K562 (cell line): ENCODE measurements around the gene DDX50. TPM values are rescaled to one million over a fixed set of nuclear protein-coding genes. Genes with fewer than 3 reads are reported as not detected.
A peak's percentile ranks its signal among the peaks of the same experiment; 100 is the strongest.

Experiments
- AFF1 ChIP-seq, 2 experiments: fragments of 450-650 bp; IDR thresholded peaks; 2 replicates each; pipeline ENCODE4 v1.6.1; 2018; ENCODE audit warnings: mild to moderate bottlenecking in 2 of 2, low read depth in 1 of 2; ENCODE audit not compliant: partially characterized antibody in 2 of 2
- CCNT2 ChIP-seq: IDR thresholded peaks from 2 replicates; pipeline ENCODE4 v1.6.1; 2011; ENCODE audit warnings: borderline replicate concordance, low read depth, mild to moderate bottlenecking, moderate library complexity, mixed read lengths, low read length; ENCODE audit not compliant: insufficient read length; ENCODE audit errors: extremely low read depth
- JUNB ChIP-seq: fragments of 450-650 bp; formaldehyde crosslinking; conservative IDR thresholded peaks from 2 replicates; pipeline ENCODE4 v1.4.0; 2020; ENCODE audit warnings: mild to moderate bottlenecking
- RBFOX2 ChIP-seq: fragments of 200-400 bp; formaldehyde crosslinking; IDR thresholded peaks from 2 replicates; pipeline ENCODE4 v1.6.1; 2017; ENCODE audit warnings: low read depth, mild to moderate bottlenecking, low read length, moderate library complexity
- RFX1 ChIP-seq: fragments of 450-650 bp; IDR thresholded peaks from 2 replicates; pipeline ENCODE4 v1.6.1; 2016; ENCODE audit warnings: mild to moderate bottlenecking, moderate library complexity
- TARDBP ChIP-seq: fragments of 450-650 bp; IDR thresholded peaks from 2 replicates; pipeline ENCODE4 v1.6.1; 2016
- ZNF239 ChIP-seq: fragments of 250-450 bp; sonication (Bioruptor Pico); IDR thresholded peaks from 2 replicates; pipeline ENCODE4 v1.4.0; 2020; ENCODE audit warnings: mild to moderate bottlenecking
- ZNF780A ChIP-seq: fragments of 250-450 bp; sonication (Bioruptor Pico); IDR thresholded peaks from 2 replicates; pipeline ENCODE4 v1.5.0; 2021; ENCODE audit warnings: mild to moderate bottlenecking
- polyA plus RNA-seq, 8 experiments: library from polyadenylated mRNA; depleted of rRNA in 4 of 8; stranded (reverse) in 5 of 8; unstranded in 3 of 8; fragments of >200 nt; fragmentation: Nextera tagmentation in 2 of 8; fragmentation: Illumina TruSeq in 1 of 8; extraction: Ambion mirVana in 2 of 8; extraction: Trizol in 1 of 8; gene quantifications; 2 replicates each; pipeline versions ENCODE4 v1.2.1 to v1.2.3, GENCODE V29; 2011 to 2014; ENCODE audit warnings: inconsistent platforms in 1 of 8, missing spikeins in 1 of 8
- total RNA-seq, 7 experiments: library from RNA; depleted of rRNA in 6 of 7; stranded (reverse); fragments of >200 nt in 6 of 7; fragmentation: Illumina TruSeq in 2 of 7; extraction: Trizol in 2 of 7; gene quantifications; 2 replicates each; pipeline versions ENCODE4 v1.2.1 to v1.2.3, GENCODE V29; 2011 to 2021; ENCODE audit warnings: low replicate concordance in 1 of 7
- TF ChIP-seq, protein P1 (sequence below): fragments of 200-600 bp; sonication (generic); IDR thresholded peaks from one replicate; pipeline ENCODE4 v1.6.1; 2012; ENCODE audit warnings: mild to moderate bottlenecking, low read depth, low read length, inconsistent platforms
- TF ChIP-seq, protein P2 (sequence below): fragments of 200-800 bp; sonication (Bioruptor generic); IDR thresholded peaks from 2 replicates; pipeline ENCODE4 v1.6.1; 2017; ENCODE audit warnings: missing genetic modification characterization, missing compliant biosample characterization

DDX50 gene
- total and polyA plus RNA-seq, 9 of the 15 experiments (the other 6 are each of a cell fraction or from before 2014, with no cell fraction given): 36.7 to 86.8 (median 57.4) TPM

DNA sequence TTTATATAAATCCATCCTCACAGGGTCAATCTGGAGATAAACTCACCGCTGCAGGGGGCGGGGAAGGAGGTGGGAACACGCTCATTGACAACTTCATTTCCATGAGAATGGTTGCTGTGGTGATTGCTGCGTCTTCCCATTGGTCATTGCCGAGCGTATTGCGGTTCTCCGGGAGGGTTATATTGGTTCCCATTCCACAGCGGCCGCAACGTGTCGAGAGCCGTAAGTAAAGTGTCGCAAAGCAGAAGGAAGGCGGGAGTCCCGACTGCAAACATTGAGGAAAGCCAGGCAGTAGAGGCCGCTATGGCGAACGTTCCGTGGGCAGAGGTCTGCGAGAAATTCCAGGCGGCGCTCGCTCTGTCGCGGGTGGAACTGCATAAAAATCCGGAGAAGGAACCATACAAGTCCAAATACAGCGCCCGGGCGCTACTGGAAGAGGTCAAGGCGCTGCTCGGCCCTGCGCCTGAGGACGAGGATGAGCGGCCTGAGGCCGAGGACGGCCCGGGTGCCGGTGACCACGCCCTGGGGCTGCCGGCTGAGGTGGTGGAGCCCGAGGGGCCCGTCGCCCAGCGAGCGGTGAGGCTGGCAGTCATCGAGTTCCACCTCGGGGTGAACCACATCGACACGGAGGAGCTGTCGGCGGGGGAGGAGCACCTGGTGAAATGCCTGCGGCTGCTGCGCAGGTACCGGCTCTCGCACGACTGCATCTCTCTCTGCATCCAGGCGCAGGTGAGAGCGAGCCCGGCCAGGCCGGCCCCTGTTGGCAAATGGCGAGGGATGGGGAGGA is 87.6 kb downstream of the DDX50 start, which contains the start of gene KIFBP (continued):
- TF ChIP-seq, protein P1, sequence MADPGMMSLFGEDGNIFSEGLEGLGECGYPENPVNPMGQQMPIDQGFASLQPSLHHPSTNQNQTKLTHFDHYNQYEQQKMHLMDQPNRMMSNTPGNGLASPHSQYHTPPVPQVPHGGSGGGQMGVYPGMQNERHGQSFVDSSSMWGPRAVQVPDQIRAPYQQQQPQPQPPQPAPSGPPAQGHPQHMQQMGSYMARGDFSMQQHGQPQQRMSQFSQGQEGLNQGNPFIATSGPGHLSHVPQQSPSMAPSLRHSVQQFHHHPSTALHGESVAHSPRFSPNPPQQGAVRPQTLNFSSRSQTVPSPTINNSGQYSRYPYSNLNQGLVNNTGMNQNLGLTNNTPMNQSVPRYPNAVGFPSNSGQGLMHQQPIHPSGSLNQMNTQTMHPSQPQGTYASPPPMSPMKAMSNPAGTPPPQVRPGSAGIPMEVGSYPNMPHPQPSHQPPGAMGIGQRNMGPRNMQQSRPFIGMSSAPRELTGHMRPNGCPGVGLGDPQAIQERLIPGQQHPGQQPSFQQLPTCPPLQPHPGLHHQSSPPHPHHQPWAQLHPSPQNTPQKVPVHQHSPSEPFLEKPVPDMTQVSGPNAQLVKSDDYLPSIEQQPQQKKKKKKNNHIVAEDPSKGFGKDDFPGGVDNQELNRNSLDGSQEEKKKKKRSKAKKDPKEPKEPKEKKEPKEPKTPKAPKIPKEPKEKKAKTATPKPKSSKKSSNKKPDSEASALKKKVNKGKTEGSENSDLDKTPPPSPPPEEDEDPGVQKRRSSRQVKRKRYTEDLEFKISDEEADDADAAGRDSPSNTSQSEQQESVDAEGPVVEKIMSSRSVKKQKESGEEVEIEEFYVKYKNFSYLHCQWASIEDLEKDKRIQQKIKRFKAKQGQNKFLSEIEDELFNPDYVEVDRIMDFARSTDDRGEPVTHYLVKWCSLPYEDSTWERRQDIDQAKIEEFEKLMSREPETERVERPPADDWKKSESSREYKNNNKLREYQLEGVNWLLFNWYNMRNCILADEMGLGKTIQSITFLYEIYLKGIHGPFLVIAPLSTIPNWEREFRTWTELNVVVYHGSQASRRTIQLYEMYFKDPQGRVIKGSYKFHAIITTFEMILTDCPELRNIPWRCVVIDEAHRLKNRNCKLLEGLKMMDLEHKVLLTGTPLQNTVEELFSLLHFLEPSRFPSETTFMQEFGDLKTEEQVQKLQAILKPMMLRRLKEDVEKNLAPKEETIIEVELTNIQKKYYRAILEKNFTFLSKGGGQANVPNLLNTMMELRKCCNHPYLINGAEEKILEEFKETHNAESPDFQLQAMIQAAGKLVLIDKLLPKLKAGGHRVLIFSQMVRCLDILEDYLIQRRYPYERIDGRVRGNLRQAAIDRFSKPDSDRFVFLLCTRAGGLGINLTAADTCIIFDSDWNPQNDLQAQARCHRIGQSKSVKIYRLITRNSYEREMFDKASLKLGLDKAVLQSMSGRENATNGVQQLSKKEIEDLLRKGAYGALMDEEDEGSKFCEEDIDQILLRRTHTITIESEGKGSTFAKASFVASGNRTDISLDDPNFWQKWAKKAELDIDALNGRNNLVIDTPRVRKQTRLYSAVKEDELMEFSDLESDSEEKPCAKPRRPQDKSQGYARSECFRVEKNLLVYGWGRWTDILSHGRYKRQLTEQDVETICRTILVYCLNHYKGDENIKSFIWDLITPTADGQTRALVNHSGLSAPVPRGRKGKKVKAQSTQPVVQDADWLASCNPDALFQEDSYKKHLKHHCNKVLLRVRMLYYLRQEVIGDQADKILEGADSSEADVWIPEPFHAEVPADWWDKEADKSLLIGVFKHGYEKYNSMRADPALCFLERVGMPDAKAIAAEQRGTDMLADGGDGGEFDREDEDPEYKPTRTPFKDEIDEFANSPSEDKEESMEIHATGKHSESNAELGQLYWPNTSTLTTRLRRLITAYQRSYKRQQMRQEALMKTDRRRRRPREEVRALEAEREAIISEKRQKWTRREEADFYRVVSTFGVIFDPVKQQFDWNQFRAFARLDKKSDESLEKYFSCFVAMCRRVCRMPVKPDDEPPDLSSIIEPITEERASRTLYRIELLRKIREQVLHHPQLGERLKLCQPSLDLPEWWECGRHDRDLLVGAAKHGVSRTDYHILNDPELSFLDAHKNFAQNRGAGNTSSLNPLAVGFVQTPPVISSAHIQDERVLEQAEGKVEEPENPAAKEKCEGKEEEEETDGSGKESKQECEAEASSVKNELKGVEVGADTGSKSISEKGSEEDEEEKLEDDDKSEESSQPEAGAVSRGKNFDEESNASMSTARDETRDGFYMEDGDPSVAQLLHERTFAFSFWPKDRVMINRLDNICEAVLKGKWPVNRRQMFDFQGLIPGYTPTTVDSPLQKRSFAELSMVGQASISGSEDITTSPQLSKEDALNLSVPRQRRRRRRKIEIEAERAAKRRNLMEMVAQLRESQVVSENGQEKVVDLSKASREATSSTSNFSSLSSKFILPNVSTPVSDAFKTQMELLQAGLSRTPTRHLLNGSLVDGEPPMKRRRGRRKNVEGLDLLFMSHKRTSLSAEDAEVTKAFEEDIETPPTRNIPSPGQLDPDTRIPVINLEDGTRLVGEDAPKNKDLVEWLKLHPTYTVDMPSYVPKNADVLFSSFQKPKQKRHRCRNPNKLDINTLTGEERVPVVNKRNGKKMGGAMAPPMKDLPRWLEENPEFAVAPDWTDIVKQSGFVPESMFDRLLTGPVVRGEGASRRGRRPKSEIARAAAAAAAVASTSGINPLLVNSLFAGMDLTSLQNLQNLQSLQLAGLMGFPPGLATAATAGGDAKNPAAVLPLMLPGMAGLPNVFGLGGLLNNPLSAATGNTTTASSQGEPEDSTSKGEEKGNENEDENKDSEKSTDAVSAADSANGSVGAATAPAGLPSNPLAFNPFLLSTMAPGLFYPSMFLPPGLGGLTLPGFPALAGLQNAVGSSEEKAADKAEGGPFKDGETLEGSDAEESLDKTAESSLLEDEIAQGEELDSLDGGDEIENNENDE: no peak
- peak; percentile 97 for TF ChIP-seq RBFOX2
- peak; percentile 90 for TF ChIP-seq TARDBP
- TF ChIP-seq ZNF780A (CRISPR knock-in tag): no peak
- TF ChIP-seq RFX1: peak; percentile 98
- no peak for TF ChIP-seq ZNF239 (CRISPR knock-in tag)
- TF ChIP-seq JUNB (CRISPR knock-in tag): no peak
- TF ChIP-seq CCNT2: peak; percentile 45
- TF ChIP-seq, protein P2, sequence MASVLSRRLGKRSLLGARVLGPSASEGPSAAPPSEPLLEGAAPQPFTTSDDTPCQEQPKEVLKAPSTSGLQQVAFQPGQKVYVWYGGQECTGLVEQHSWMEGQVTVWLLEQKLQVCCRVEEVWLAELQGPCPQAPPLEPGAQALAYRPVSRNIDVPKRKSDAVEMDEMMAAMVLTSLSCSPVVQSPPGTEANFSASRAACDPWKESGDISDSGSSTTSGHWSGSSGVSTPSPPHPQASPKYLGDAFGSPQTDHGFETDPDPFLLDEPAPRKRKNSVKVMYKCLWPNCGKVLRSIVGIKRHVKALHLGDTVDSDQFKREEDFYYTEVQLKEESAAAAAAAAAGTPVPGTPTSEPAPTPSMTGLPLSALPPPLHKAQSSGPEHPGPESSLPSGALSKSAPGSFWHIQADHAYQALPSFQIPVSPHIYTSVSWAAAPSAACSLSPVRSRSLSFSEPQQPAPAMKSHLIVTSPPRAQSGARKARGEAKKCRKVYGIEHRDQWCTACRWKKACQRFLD (CRISPR knock-in tag): no peak
- no peak for TF ChIP-seq AFF1 (IDR thresholded peaks at IDR 0.05; ENCODE audit: low read depth in 1 of 2, partially characterized antibody in 2 of 2)
